Tibial nerve (tissue), 4 donors: Measurements from ENCODE around the gene TTLL4. TPM values are rescaled to one million over a fixed set of nuclear protein-coding genes. Genes with fewer than 3 reads are reported as not detected.

Experiments used
- DNase-seq, 2 donors: peaks; one replicate each; pipeline ENCODE4 v3.0.0-alpha.2; 2019; ENCODE audit warnings: low spot score in 2 of 2
- H3K27ac ChIP-seq, 4 donors: fragments of 200-600 bp; sonication (generic) in 3 of 4; one replicate each; pipeline ENCODE4 v1.5.1; 2017 to 2019; ENCODE audit warnings: mild to moderate bottlenecking in 1 of 4
- H3K27me3 ChIP-seq, 2 donors: fragments of 200-600 bp; sonication (generic) in 1 of 2; one replicate each; pipeline versions ENCODE4 v1.5.1 to v1.6.0; 2017 to 2019
- H3K36me3 ChIP-seq, 3 donors: fragments of 200-600 bp; sonication (generic); one replicate each; pipeline ENCODE4 v1.5.1; 2018 to 2019
- H3K4me1 ChIP-seq, 4 donors: fragments of 200-600 bp; sonication (generic) in 3 of 4; one replicate each; pipeline ENCODE4 v1.5.1; 2017 to 2019
- H3K4me3 ChIP-seq, 4 donors: fragments of 200-600 bp; sonication (generic) in 3 of 4; one replicate each; pipeline ENCODE4 v1.5.1; 2017 to 2019; ENCODE audit warnings: mild to moderate bottlenecking in 1 of 4, moderate library complexity in 1 of 4
- H3K9me3 ChIP-seq, 4 donors: fragments of 200-600 bp; sonication (generic) in 3 of 4; one replicate each; pipeline ENCODE4 v1.5.1; 2017 to 2019
- EP300 ChIP-seq, 2 donors: sonication (generic); formaldehyde crosslinking; IDR thresholded peaks; one replicate each; pipeline ENCODE4 v1.6.1; 2017; ENCODE audit warnings: antibody characterized with exemption in 2 of 2, mild to moderate bottlenecking in 1 of 2
- POLR2A ChIP-seq, 2 donors: fragments of 450-650 bp; IDR thresholded peaks; one replicate each; pipeline ENCODE4 v1.6.1; 2017; ENCODE audit warnings: antibody characterized with exemption in 2 of 2, mild to moderate bottlenecking in 2 of 2, moderate library complexity in 2 of 2
- WGBS, 2 donors: methylation state at CpG; one replicate each; pipeline ENCODE4 v1.1.5; 2018; 5-methylcytosine and 5-hydroxymethylcytosine counted together
- total RNA-seq, 4 donors: library from RNA; depleted of rRNA; stranded (reverse); fragments of >200 nt; gene quantifications; one replicate each; pipeline ENCODE4 v1.1.0, GENCODE V29; 2016
- TF ChIP-seq, protein P1 (sequence below), 5 experiments: fragments of 200-600 bp in 3 of 5; fragments of 450-650 bp in 2 of 5; sonication (generic) in 3 of 5; IDR thresholded peaks; one replicate each; pipeline ENCODE4 v1.5.1; 2016 to 2019; ENCODE audit warnings: antibody characterized with exemption in 5 of 5, mild to moderate bottlenecking in 3 of 5, moderate library complexity in 2 of 5

The TTLL4 gene
- total RNA-seq, 4 donors from 2014 or later = 15.3 to 49.6 (median 38.4) TPM

DNA sequence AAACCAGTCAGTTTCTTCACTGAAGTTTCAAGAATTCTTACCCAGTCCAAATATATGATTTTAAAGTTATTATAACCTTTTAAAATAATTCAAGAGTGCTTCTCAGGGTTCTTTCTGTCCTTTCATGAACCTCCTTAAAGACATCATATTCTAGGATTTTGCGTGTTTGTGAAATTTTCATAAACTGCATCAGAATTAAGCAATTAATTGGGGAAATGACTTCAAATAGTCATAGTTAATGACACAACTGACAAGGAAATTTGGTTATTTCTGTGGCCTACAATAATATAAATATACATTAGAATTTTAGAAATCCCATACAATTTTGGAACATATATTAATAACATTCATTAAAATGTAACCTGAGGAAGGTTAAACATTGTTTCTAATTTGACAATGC, 81.8 kb downstream of the TTLL4 start:
- H3K4me1 ChIP-seq = peaks cover 0 to 9% (median 0%) of the 10 kb centered on the region in 4 donors

DNA sequence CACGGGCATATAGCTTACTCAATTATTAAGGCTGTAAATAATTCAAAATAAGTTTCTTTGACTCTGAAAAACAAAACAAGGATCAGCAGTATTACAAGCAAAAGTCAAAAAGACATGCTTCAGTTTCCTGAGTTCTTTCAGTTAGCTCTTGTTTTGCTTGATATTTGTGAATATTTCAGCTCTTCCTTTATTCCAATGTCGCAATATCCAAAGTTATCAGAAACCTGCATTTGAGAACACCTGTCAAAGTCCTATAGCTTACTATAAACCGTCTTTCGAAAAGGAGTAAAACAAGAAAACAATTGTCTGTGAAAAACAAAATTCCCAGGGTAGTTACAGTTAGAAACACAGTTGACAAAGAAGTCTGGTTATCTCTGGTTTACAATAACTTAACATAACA, 86.1 kb downstream of the TTLL4 start:
- Histone ChIP-seq H3K27me3 (no peaks in the 10 kb centered on the region), H3K4me1 (no peaks in the 10 kb centered on the region), H3K27ac (no peak overlapping the region), H3K4me3 (no peak overlapping the region), H3K9me3 (no peaks in the 10 kb centered on the region), H3K36me3 (no peaks in the 10 kb centered on the region)
- no peak for DNase-seq
- TF ChIP-seq POLR2A (IDR thresholded peaks at IDR 0.05) = no peak
- TF ChIP-seq, protein P1, sequence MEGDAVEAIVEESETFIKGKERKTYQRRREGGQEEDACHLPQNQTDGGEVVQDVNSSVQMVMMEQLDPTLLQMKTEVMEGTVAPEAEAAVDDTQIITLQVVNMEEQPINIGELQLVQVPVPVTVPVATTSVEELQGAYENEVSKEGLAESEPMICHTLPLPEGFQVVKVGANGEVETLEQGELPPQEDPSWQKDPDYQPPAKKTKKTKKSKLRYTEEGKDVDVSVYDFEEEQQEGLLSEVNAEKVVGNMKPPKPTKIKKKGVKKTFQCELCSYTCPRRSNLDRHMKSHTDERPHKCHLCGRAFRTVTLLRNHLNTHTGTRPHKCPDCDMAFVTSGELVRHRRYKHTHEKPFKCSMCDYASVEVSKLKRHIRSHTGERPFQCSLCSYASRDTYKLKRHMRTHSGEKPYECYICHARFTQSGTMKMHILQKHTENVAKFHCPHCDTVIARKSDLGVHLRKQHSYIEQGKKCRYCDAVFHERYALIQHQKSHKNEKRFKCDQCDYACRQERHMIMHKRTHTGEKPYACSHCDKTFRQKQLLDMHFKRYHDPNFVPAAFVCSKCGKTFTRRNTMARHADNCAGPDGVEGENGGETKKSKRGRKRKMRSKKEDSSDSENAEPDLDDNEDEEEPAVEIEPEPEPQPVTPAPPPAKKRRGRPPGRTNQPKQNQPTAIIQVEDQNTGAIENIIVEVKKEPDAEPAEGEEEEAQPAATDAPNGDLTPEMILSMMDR (IDR thresholded peaks at IDR 0.05) = no peak
- 87 to 88% methylated on average over 4 of the region's 4 CpGs for WGBS, 2 donors

More for the DNA sequence above, 81.8 kb downstream of the TTLL4 start:
- TF ChIP-seq, protein P1 (IDR thresholded peaks at IDR 0.05) = no peak
- no peak for TF ChIP-seq EP300 (IDR thresholded peaks at IDR 0.05)
- TF ChIP-seq POLR2A (IDR thresholded peaks at IDR 0.05) = no peak
- no peak overlapping the region for H3K27ac ChIP-seq
- H3K36me3 ChIP-seq = peaks cover 0 to 9% (median 0%) of the 10 kb centered on the region in 3 donors
- no peak for DNase-seq
- no peaks in the 10 kb centered on the region for H3K27me3 ChIP-seq
- WGBS, 2 donors = 88 to 94% methylated on average over 1 of the region's 1 CpG
- no peak overlapping the region for H3K4me3 ChIP-seq
- peaks cover 0 to 8% (median 0%) of the 10 kb centered on the region in 4 donors for H3K9me3 ChIP-seq

DNA sequence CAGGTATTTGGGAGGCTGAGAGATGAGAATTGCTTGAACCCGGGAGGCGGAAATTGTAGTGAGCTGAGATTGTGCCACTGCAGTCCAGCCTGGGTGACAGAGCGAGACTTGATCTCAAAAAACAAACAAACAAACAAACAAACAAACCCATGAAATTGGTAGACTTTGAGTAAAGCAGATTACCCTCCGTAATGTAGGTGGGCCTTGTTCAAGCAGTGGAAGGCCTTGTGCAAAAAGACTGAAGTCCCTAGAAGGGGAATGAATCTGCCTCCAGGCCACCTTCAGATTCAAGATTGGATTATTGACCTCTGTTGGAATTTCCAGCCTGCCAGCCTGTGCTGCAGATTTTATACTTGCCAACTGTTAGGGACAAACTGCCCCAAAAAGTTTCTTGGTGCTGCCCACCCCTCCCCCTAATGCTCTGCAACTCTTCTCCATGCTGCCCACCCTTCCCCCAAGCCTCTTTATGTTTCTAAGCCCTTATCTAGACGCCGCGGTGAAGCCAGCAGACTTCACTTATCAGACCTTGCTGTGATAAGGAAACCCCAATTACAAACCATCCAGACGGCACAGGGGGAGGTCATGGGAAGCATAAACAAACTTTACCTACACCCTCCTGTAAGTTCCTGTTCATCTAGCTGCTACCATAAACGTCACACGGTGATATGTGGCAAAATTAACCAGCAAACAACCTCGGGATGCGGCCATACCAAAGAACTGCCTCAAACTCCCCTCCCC, 88.3 kb downstream of the TTLL4 start:
- H3K4me3 ChIP-seq = no peak overlapping the region
- peaks cover 0 to under 1% (median 0%) of the 10 kb centered on the region in 4 donors for H3K9me3 ChIP-seq
- no peaks in the 10 kb centered on the region for H3K36me3 ChIP-seq
- H3K4me1 ChIP-seq = peaks cover 0 to 4% (median 0%) of the 10 kb centered on the region in 4 donors
- no peaks in the 10 kb centered on the region for H3K27me3 ChIP-seq
- 55 to 67% methylated on average over 12 of the region's 12 CpGs for WGBS, 2 donors
- TF ChIP-seq POLR2A (IDR thresholded peaks at IDR 0.05) = no peak
- TF ChIP-seq EP300 (IDR thresholded peaks at IDR 0.05) = no peak
- TF ChIP-seq, protein P1 (IDR thresholded peaks at IDR 0.05) = no peak
- no peak overlapping the region for H3K27ac ChIP-seq
- DNase-seq = no peak

DNA sequence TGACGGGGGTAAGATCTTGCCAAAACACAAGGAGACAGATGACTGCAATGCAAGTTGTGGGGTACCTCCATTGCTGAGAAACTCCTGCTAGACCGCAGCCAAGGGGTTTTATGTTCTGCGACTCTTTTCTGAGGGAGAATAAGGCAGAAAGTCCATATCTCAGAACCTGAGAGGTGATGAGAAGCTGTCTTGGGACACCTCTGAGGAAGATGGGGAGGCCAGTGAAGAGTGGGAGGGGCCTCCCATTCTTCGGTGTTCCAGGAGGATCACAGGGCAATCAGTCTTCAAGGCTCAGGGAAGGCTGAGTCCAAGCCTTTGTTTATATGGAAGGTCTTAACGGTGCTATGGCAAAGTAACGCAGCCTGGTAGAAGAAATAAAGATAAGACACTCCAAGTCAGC, 89.4 kb downstream of the TTLL4 start:
- H3K4me3 ChIP-seq = no peak overlapping the region
- peaks cover 0 to 6% (median 0%) of the 10 kb centered on the region in 4 donors for H3K4me1 ChIP-seq
- no peak for TF ChIP-seq POLR2A (IDR thresholded peaks at IDR 0.05)
- no peaks in the 10 kb centered on the region for H3K27me3 ChIP-seq
- H3K36me3 ChIP-seq = no peaks in the 10 kb centered on the region
- peaks cover 0 to 10% (median 0%) of the 10 kb centered on the region in 4 donors for H3K9me3 ChIP-seq
- WGBS, 2 donors = 62 to 63% methylated on average over 6 of the region's 6 CpGs
- H3K27ac ChIP-seq = no peak overlapping the region
- no peak for DNase-seq

DNA sequence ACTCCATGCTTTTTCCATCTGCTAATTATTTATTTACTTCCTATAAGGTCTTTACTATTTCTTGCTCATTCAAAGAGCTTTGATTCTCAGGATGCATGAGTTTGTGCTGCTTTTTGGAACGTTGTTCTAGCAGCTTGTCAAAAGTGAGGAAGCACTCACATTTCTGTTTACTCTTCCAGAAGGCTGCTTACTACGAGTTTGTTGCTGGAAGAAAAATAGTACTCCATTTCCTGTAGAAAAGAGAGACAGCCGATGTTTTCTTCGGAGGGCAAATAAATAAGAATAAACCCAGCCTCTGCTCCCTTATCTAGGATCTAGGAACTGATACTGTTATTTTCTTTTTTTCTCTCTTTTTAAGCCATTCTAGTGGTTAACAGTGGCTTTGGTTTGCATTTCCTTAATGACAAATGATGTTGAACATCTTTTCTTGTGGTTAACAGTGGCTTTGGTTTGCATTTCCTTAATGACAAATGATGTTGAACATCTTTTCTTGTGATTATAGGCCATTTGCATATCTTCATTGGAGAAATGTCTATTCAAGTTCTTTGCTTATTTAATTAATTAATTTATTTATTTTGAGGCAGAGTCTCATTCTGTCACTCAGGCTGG, 91.9 kb downstream of the TTLL4 start:
- DNase-seq = no peak
- Histone ChIP-seq H3K27ac (peak overlapping the region in 2 of 4 donors; percentile 20 to 45), H3K9me3 (peaks cover 0 to 10% (median 0%) of the 10 kb centered on the region in 4 donors), H3K4me1 (peaks cover 0 to 26% (median 10%) of the 10 kb centered on the region in 4 donors), H3K4me3 (no peak overlapping the region), H3K27me3 (no peaks in the 10 kb centered on the region), H3K36me3 (no peaks in the 10 kb centered on the region)
- 41 to 43% methylated on average over 4 of the region's 4 CpGs for WGBS, 2 donors
- TF ChIP-seq EP300 (IDR thresholded peaks at IDR 0.05) (no peak), POLR2A (IDR thresholded peaks at IDR 0.05) (no peak)
- TF ChIP-seq, protein P1 (IDR thresholded peaks at IDR 0.05) = no peak
